Activated CD4-positive, alpha-beta memory T cell treated with anti-CD3 and anti-CD28 coated beads, Interleukin-2, amount 10 ng/mL, durations not matched to agents 7 days and 5 days (primary cell): ENCODE results near the gene SAMD9L. TPM values are rescaled to one million over a fixed set of nuclear protein-coding genes. Genes with fewer than 3 reads are reported as not detected.

ENCODE experiments used
- CTCF ChIA-PET: fragments of 350-600 bp; sonication (Branson Sonifier 250); formaldehyde crosslinking; loops from one replicate; lab custom pipeline; 2021; ENCODE audit warnings: antibody characterized with exemption, inconsistent platforms; lab: Charles Lee
- POLR2A ChIA-PET: fragments of 350-600 bp; sonication (Branson Sonifier 250); formaldehyde crosslinking; loops from one replicate; lab custom pipeline; 2021; ENCODE audit warnings: antibody characterized with exemption; lab: Charles Lee
- DNase-seq: peaks from one replicate; pipeline ENCODE4 v3.0.0-alpha.2; 2020
- H3K27ac Mint-ChIP-seq: one replicate; pipeline ENCODE4 v1.8.0; 2021; ENCODE audit warnings: mild to moderate bottlenecking, mixed read lengths
- H3K27me3 Mint-ChIP-seq: one replicate; pipeline ENCODE4 v1.8.0; 2021; ENCODE audit warnings: mixed read lengths
- H3K36me3 Mint-ChIP-seq: one replicate; pipeline ENCODE4 v1.8.0; 2021; ENCODE audit warnings: low read depth, mixed read lengths
- H3K4me1 Mint-ChIP-seq: one replicate; pipeline ENCODE4 v1.8.0; 2021; ENCODE audit warnings: mixed read lengths
- H3K4me3 Mint-ChIP-seq: one replicate; pipeline ENCODE4 v1.8.0; 2021; ENCODE audit warnings: mild to moderate bottlenecking, mixed read lengths
- H3K9me3 Mint-ChIP-seq: one replicate; pipeline ENCODE4 v1.8.0; 2021; ENCODE audit warnings: mixed read lengths
- total RNA-seq, 2 experiments: library from RNA; stranded (reverse); gene quantifications; one replicate each; pipeline ENCODE4 v1.2.3, GENCODE V29; 2021

The SAMD9L gene
- total RNA-seq, 2 experiments from 2014 or later = 181 to 184 TPM

GRCh38 chr7:93164766-93165165 lies 16.6 kb upstream of the SAMD9L start:
- H3K27ac Mint-ChIP-seq = peak overlapping the region; percentile 13
- no peaks in the 10 kb centered on the region for H3K27me3 Mint-ChIP-seq
- ChIA-PET POLR2A (interaction anchor here (1.8 kb wide), 1 partner anchor 17 kb away, joined by 7 read pairs; no protein-coding TSS in a partner anchor), CTCF (no interaction called here)
- DNase-seq = no peak
- peaks cover 39% of the 10 kb centered on the region for H3K9me3 Mint-ChIP-seq
- peaks cover 47% of the 10 kb centered on the region for H3K36me3 Mint-ChIP-seq
- peaks cover 19% of the 10 kb centered on the region for H3K4me1 Mint-ChIP-seq
- H3K4me3 Mint-ChIP-seq = no peak overlapping the region

- Mint-ChIP-seq H3K27me3 (no peaks in the 10 kb centered on the region), H3K4me1 (peaks cover 26% of the 10 kb centered on the region), H3K27ac (no peak overlapping the region), H3K9me3 (peaks cover 23% of the 10 kb centered on the region), H3K36me3 (peaks cover 22% of the 10 kb centered on the region), H3K4me3 (no peak overlapping the region)
- CTCF ChIA-PET = no interaction called here
- DNase-seq = no peak
- POLR2A ChIA-PET = interaction anchor here (1.0 kb wide), 1 partner anchor 10 kb away, joined by 4 read pairs; no protein-coding TSS in a partner anchor
Measured at GRCh38 chr7:93161181-93161762, 13.1 kb upstream of the SAMD9L start.

- peaks cover 21% of the 10 kb centered on the region for H3K9me3 Mint-ChIP-seq
- peaks cover 18% of the 10 kb centered on the region for H3K36me3 Mint-ChIP-seq
- DNase-seq = no peak
- peaks cover 18% of the 10 kb centered on the region for H3K4me1 Mint-ChIP-seq
- no peaks in the 10 kb centered on the region for H3K27me3 Mint-ChIP-seq
- CTCF ChIA-PET = no interaction called here
- no peak overlapping the region for H3K4me3 Mint-ChIP-seq
- POLR2A ChIA-PET = no interaction called here
- H3K27ac Mint-ChIP-seq = no peak overlapping the region
Measured at GRCh38 chr7:93160410-93160809, 12.2 kb upstream of the SAMD9L start.

- CTCF ChIA-PET = interaction anchor here (1.2 kb wide), 1 partner anchor 14 kb away, joined by 3 read pairs; no protein-coding TSS in a partner anchor
- peaks cover 18% of the 10 kb centered on the region for H3K36me3 Mint-ChIP-seq
- peaks cover 12% of the 10 kb centered on the region for H3K4me1 Mint-ChIP-seq
- H3K27ac Mint-ChIP-seq = no peak overlapping the region
- H3K9me3 Mint-ChIP-seq = peaks cover 21% of the 10 kb centered on the region
- POLR2A ChIA-PET = no interaction called here
- H3K4me3 Mint-ChIP-seq = no peak overlapping the region
- H3K27me3 Mint-ChIP-seq = no peaks in the 10 kb centered on the region
- DNase-seq = no peak
Measured at GRCh38 chr7:93159490-93159889, 11.3 kb upstream of the SAMD9L start.

DNA sequence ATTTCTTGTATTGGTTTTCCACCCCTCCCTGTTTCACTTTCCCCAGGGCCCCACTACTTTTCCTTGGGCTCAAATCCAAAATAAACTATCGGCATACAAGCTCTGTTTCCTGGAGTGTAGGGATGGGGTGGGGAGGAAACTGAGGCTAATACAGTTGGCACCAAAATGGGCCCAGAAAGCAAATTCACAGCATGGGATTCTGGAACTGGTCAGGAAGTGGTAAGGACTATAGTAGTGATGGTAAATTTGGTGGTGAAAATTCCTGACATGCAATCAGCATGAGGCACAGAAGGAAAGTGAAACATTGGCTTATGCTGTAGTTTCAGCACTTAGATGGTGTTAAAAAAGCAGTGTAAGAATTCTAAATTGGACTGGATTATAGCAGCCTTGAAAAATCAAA lies 8.7 kb upstream of the SAMD9L start:
- Mint-ChIP-seq H3K27ac (no peak overlapping the region), H3K9me3 (peaks cover 11% of the 10 kb centered on the region), H3K27me3 (no peaks in the 10 kb centered on the region), H3K4me1 (peaks cover 12% of the 10 kb centered on the region), H3K4me3 (no peak overlapping the region), H3K36me3 (peaks cover 8% of the 10 kb centered on the region)
- ChIA-PET POLR2A (interaction anchor here (1.1 kb wide), 1 partner anchor 9 kb away, joined by 3 read pairs; no protein-coding TSS in a partner anchor), CTCF (no interaction called here)
- no peak for DNase-seq

- Mint-ChIP-seq H3K36me3 (peaks cover 31% of the 10 kb centered on the region), H3K4me1 (peaks cover 29% of the 10 kb centered on the region), H3K4me3 (no peak overlapping the region), H3K27ac (no peak overlapping the region), H3K9me3 (peaks cover 3% of the 10 kb centered on the region), H3K27me3 (no peaks in the 10 kb centered on the region)
- DNase-seq = no peak
- CTCF ChIA-PET = interaction anchor here (0.8 kb wide), 1 partner anchor 13 kb away, joined by 3 read pairs; no protein-coding TSS in a partner anchor
- POLR2A ChIA-PET = interaction anchor here (3.5 kb wide), 1 partner anchor 33 kb away, joined by 10 read pairs; the partner anchor contains the start of gene SAMD9
Measured at GRCh38 chr7:93150200-93150835, 2.1 kb upstream of the SAMD9L start.

DNA sequence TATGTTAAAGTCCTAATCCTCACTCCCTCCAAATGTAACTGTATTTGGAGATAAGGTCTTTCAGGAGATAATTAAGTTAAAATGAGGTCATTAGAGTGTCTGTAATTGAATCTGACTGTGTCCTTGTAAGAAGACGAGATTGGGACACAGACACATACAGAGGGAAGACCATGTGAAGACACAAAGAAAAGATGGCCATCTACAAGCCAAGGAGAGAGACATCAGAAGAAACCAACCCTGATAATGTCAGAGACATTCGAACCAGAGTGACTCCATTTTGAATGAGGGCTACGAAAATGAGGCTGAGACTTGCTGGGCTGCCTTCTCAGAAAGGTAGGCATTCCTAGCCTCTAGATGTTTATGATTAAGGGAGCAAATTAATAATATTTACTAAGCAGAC lies 542 bp upstream of the SAMD9L start:
- DNase-seq = no peak
- peaks cover 32% of the 10 kb centered on the region for H3K36me3 Mint-ChIP-seq
- H3K27ac Mint-ChIP-seq = peak overlapping the region; percentile 89
- no peaks in the 10 kb centered on the region for H3K27me3 Mint-ChIP-seq
- peaks cover 3% of the 10 kb centered on the region for H3K9me3 Mint-ChIP-seq
- peaks cover 36% of the 10 kb centered on the region for H3K4me1 Mint-ChIP-seq
- POLR2A ChIA-PET = interaction anchor here (3.5 kb wide), 1 partner anchor 31 kb away, joined by 10 read pairs; the partner anchor contains the start of gene SAMD9
- H3K4me3 Mint-ChIP-seq = peak overlapping the region; percentile 78
- CTCF ChIA-PET = no interaction called here

- H3K9me3 Mint-ChIP-seq = peaks cover 3% of the 10 kb centered on the region
- peaks cover 32% of the 10 kb centered on the region for H3K36me3 Mint-ChIP-seq
- CTCF ChIA-PET = interaction anchor here (0.5 to 2.5 kb wide), 4 partner anchors 30 to 202 kb away, joined by 3 to 8 read pairs (median 3); partner anchors contain the start of gene VPS50
Measured at GRCh38 chr7:93147363-93147762, 822 bp downstream of the SAMD9L start.

DNA sequence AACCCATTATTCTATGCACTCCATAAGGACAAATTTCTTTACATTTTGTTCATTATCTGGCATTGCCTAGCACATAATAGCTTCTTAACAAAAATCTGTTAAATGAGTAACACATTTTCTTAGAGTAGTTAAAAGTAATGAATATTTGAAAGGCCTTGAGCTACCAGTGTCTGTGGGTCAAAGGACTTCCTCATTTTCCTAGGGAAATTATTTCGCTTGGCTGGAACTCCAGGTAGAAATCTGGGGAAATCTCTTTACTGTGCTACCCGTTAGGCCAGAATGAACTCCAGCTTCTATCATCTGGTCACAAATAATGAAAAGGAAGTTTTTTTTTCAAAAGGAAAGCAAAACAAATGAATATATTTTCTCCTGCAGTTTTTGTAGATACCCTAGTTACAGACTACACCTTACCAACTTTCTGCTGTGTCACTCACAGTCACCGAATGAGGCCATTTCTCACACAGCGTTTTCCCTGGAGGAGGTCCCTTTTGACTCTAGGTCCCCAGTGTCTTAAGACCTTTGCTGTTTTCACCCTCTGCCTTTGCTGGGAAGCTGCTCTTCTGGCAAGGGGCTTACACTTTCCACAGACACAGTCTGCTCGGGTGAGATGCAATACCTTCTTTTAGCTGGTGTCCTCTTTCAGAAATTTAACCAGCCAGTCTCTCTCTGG lies 1.6 kb downstream of the SAMD9L start:
- ChIA-PET POLR2A (interaction anchor here (0.7 to 2.6 kb wide), 9 partner anchors 9 to 618 kb away, joined by 3 to 46 read pairs (median 3); partner anchors contain the start of genes PEX1, RBM48, SAMD9 and VPS50), CTCF (interaction anchor here (0.5 to 2.5 kb wide), 4 partner anchors 29 to 201 kb away, joined by 3 to 8 read pairs (median 3); partner anchors contain the start of gene VPS50)
- H3K36me3 Mint-ChIP-seq = peaks cover 32% of the 10 kb centered on the region
- peaks cover 45% of the 10 kb centered on the region for H3K4me1 Mint-ChIP-seq
- H3K4me3 Mint-ChIP-seq = peak overlapping the region; percentile 91
- no peaks in the 10 kb centered on the region for H3K27me3 Mint-ChIP-seq
- DNase-seq = peak; percentile 31
- peak overlapping the region; percentile 91 for H3K27ac Mint-ChIP-seq
- peaks cover 3% of the 10 kb centered on the region for H3K9me3 Mint-ChIP-seq

More at GRCh38 chr7:93147363-93147762, 822 bp downstream of the SAMD9L start:
- Mint-ChIP-seq H3K4me1 (peaks cover 45% of the 10 kb centered on the region), H3K4me3 (peak overlapping the region; percentile 91), H3K27me3 (no peaks in the 10 kb centered on the region), H3K27ac (peak overlapping the region; percentile 91)
- peak; percentile 54 for DNase-seq
- POLR2A ChIA-PET = interaction anchor here (0.7 to 2.6 kb wide), 11 partner anchors 10 to 619 kb away, joined by 3 to 46 read pairs (median 3); partner anchors contain the start of genes PEX1, RBM48, SAMD9 and VPS50

DNA sequence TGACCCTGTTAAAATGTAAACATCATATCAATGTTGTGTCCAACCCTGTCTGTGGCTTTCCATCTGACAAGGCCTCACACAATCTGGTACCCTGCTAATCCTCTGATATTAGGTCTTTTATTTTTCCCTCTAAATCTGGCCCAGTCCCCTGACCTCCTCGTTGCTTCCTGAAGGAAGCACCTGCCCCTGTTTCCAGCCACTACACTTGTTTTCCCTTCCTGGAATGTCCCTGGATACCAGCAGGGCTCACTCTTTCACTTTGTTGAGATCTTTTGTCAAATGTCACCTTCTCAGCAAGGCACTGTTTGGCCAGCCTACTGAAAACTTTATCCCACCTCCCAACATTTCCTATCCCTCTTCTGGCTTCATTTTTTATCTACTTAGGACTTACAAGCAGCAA lies 2.1 kb downstream of the SAMD9L start:
- peaks cover 32% of the 10 kb centered on the region for H3K36me3 Mint-ChIP-seq
- CTCF ChIA-PET = interaction anchor here (0.6 to 2.5 kb wide), 2 partner anchors 8 to 82 kb away, joined by 3 to 8 read pairs; no protein-coding TSS in a partner anchor

DNA sequence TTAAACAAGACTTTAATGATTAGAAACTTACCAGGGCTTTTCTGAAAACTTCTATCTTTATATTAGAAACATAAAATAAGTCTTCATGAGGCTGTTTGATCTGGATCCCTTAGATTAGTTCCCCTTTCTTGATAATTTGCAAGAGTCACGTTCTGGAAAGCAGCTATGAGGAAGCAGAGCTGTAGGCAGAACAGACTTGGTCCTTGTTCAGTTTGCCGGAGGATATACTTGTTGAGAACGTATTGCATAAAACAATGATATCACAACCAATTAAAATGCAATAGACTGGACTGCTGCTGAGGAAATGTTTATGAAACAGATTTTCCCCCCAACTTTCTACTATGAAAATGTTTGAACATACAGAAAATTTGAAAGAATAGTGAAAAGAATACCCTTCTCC lies 2.8 kb downstream of the SAMD9L start:
- POLR2A ChIA-PET = interaction anchor here (1.5 kb wide), 1 partner anchor 28 kb away, joined by 10 read pairs; the partner anchor contains the start of gene SAMD9
- Mint-ChIP-seq H3K36me3 (peaks cover 32% of the 10 kb centered on the region), H3K4me1 (peaks cover 45% of the 10 kb centered on the region), H3K4me3 (peak overlapping the region; percentile 91), H3K9me3 (peaks cover 3% of the 10 kb centered on the region), H3K27ac (no peak overlapping the region), H3K27me3 (no peaks in the 10 kb centered on the region)
- CTCF ChIA-PET = interaction anchor here (0.8 to 1.2 kb wide), 3 partner anchors 13 to 82 kb away, joined by 3 to 6 read pairs (median 4); partner anchors contain the start of gene SAMD9
- DNase-seq = no peak

More for the DNA sequence above, 2.1 kb downstream of the SAMD9L start:
- Mint-ChIP-seq H3K27ac (peak overlapping the region; percentile 69), H3K4me1 (peaks cover 45% of the 10 kb centered on the region), H3K4me3 (peak overlapping the region; percentile 91), H3K27me3 (no peaks in the 10 kb centered on the region), H3K9me3 (peaks cover 3% of the 10 kb centered on the region)
- DNase-seq = no peak
- POLR2A ChIA-PET = interaction anchor here (0.7 to 2.6 kb wide), 5 partner anchors 9 to 618 kb away, joined by 3 to 46 read pairs (median 3); partner anchors contain the start of genes PEX1, RBM48, SAMD9 and VPS50

- H3K4me3 Mint-ChIP-seq = no peak overlapping the region
- DNase-seq = no peak
- peaks cover 36% of the 10 kb centered on the region for H3K36me3 Mint-ChIP-seq
- H3K9me3 Mint-ChIP-seq = peaks cover 8% of the 10 kb centered on the region
- H3K27me3 Mint-ChIP-seq = no peaks in the 10 kb centered on the region
- ChIA-PET POLR2A (interaction anchor here (1.1 kb wide), 1 partner anchor 25 kb away, joined by 3 read pairs; the partner anchor contains the start of gene SAMD9), CTCF (interaction anchor here (1.2 kb wide), 1 partner anchor 25 kb away, joined by 3 read pairs; no protein-coding TSS in a partner anchor)
- H3K27ac Mint-ChIP-seq = no peak overlapping the region
- H3K4me1 Mint-ChIP-seq = peaks cover 28% of the 10 kb centered on the region
Measured at GRCh38 chr7:93142127-93142526, 6.1 kb downstream of the SAMD9L start.
